ENCODE data around the gene WIPF2.
"Not testable (repeated sequence)": the region's sequence is repeated elsewhere in the genome, so short reads cannot be mapped to it uniquely, and the experiment has no call there.

Gene WIPF2

DNA sequence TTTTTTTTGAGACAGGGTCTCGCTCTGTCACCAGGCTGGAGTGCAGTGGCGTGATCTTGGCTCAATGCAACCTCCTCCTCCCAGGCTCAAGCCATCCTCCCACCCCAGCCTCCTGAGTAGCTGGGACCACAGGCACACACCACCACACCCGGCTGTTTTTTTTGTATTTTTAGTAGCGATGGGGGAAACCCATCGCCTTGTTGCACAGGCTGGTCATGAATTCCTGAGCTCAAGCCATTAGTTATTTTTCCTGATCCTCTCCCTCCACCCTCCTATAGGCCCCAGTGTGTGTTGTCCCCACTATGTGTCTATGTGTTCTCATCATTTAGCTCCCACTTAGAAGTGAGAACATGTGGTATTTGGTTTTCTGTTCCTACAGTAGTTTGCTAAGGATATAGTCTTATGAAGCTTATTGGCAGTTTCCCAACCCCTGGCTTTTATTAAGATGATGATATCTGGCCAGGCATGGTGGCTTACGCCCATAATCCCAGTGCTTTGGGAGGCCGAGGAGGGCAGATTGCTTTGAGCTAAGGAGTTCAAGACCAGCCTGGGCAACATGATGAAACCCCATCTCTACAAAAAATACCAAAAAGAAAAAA is 80.2 kb downstream of the WIPF2 start:
- ATAC-seq = not testable (repeated sequence)

DNA sequence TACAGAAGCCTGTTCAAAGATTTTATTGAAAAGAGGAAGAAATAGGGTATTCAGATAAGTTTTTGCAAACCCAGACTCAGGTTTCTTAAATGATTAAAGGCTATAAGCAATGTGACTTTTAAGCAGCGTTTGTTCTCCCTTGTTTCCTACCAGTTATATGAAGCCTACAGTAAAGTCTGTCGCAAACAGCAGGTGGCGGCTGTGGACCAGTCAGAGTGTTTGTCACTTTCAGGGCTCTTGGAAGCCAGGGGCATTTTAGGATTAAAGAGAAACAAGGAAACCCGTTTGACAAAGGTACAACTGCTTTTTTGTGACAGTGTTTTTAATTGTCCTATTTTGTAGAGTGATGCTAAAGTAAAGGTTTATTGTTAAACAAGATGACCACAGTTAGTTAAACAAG is 82.2 kb downstream of the WIPF2 start:
- no peak for ATAC-seq

- peak; percentile 56 to 69 for ATAC-seq
Measured at GRCh38 chr17:40303009-40303657, 84.0 kb downstream of the WIPF2 start.

- no peak for ATAC-seq
Measured at GRCh38 chr17:40303708-40304551, 84.8 kb downstream of the WIPF2 start.

DNA sequence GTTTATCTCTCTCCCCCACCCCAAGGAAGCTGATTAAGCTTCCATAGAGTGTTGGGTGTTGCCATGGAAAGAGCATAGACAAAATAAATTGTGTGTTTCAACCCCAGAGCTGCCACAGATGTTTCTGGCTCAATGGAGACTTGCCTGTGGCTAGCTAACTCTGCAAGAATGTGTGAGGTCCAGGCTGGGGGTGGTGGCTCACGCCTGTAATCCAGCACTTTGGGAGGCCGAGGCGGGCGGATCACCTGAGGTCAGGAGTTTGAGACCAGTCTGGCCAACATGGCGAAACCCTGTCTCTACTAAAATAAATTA is 85.4 kb downstream of the WIPF2 start:
- not testable (repeated sequence) for ATAC-seq

DNA sequence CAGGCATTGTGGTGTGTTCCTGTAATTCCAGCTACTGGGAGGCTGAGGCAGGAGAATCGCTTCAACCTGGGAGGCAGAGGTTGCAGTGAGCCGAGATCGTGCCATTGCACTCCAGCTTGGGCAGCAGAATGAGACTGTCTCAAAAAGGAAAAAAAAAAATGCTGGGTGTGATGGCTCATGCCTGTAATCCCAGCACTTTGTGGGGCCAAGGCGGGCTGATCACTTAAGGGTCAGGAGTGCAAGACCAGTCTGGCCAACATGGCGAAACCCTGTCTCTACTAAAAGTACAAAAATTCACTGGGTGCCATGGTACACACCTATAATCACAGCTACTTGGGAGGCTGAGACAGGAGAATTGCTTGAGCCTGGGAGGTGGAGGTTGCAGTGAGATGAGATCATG is 85.8 kb downstream of the WIPF2 start:
- not testable (repeated sequence) for ATAC-seq

GRCh38 chr17:40306395-40306794 is 87.3 kb downstream of the WIPF2 start:
- ATAC-seq = no peak

GRCh38 chr17:40307001-40307730 is 88.1 kb downstream of the WIPF2 start:
- no peak for ATAC-seq

- ATAC-seq = no peak
Measured at GRCh38 chr17:40307740-40308239, 88.7 kb downstream of the WIPF2 start.

- ATAC-seq = peak in 1 of 2 donors; percentile 27
Measured at GRCh38 chr17:40309031-40309948, 90.2 kb downstream of the WIPF2 start, which contains the start of gene RARA. TSS of gene RARA (plus strand) at chr17:40309180. CDS start at chr17:40331219, 22,039 bp downstream.

DNA sequence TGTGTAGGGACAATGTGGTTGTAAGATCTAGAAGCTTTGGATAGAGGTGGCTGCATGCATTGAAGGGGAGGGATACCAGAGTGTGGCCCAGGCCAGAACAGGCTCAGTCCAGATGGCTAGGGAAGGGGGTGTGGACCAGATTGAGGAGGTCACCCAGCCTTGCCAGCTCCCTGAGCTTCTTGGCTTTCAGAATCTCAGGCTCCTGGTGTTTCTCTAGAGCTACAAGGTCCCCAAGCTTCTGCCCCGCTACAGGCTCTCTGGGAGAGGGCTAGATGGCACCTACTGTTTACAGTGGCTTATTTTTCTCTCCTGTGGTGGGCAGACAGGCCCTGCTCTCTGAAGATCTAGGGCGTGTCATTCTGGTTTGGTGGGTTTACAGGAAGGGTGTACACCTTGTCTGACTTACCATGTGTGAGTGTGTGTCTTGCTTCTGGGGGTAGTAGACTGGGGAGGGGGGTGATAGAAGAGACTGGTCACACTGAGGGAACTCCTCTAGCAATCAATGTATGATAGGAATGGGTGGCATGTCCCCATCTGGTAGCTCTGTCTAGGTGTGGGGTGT is 90.9 kb downstream of the WIPF2 start:
- no peak for ATAC-seq

- ATAC-seq = no peak
Measured at GRCh38 chr17:40310882-40311391, 91.8 kb downstream of the WIPF2 start.

DNA sequence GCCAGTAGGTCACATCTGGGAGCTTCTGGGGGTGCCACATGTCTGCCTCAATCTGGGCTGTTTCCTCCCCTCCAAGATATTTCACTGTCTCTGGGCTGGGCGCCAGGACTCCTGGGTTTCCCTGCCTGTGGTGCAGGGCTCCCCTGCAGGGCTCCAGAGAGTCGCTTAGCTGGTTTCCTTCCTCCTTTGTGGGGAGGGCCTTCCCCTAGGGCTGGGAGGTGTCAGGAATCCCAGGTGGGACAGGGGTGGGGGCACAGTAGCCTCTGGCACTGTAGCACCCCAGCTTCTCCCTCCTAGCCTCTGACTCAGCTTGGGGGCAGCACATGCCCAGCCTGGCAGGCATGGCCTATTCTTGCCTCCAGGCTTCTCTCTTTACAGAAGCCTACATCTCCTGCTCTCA is 92.5 kb downstream of the WIPF2 start:
- ATAC-seq = no peak

DNA sequence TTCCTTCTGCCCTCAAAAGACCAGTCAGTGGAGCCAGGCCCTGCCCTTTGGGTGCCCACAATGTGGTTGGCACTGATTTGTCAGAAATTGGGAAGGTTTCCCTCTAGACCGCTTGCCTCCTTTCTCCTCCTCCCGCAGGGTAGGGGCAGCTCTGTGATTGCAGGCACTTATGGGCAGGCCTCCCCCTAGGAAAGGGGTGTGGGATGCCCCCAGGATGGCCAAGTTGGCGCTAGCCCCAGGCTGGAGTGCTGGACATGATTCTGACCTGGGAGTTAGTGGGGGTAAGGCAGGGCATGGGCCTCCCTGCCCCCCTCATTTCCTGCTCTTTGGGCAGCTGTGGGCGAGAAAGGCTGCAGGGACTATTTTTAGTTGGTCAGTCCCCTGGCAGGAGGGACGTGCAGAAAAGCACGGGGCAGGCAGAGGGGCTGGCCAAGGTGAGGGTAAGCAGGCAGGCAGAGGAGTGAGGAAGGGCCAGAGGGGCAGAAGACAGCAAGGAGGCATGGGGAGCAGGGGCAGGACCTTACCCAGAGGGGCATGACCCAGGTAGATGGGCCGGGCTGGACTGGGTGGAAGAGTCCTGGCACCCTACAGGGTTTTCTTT is 93.1 kb downstream of the WIPF2 start:
- ATAC-seq = no peak

- ATAC-seq = no peak
Measured at GRCh38 chr17:40312893-40313667, 94.0 kb downstream of the WIPF2 start.

DNA sequence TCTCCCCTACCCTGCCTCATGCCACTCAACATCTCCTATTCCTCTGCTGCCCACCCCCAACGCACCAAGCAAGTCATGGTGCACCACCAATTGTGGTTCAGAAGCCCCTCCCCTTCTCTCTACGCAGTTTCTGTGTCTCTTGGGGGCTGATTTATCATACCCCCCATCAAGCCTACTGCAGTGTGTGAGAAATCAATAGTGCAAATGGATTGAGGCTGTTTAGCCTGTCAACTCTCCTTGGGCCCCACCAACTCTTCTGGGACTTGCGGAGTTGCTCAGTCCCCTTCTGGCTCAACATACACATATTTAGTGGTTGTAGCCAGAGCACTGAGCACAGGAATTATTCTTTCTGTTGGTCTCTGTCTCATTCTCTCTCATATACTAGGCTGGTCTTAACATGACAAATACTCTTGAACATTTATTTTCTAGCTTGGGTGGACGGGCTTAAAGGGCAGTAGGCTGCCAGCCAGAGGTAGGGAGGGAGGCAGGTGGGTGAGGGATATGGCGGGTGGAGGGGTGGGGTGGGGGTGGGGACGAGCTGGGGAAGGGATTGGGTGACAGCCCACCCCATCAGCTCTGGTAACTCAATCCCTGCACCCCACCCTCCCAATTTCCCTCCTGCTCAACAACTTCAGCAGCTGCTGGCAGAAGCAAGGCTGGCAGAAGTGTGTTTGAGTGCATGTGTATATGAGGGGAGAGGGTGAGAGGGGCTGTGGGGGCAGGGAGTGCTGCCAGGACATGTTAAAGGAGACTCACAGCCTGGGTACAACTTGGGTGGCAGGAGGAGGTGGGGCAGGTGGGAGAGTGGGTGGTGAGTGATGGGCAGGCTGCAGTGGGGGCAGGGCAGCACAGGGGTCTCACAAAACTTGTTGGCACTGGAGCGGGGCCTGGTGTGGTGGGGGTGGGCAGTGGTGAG is 94.8 kb downstream of the WIPF2 start:
- no peak for ATAC-seq

DNA sequence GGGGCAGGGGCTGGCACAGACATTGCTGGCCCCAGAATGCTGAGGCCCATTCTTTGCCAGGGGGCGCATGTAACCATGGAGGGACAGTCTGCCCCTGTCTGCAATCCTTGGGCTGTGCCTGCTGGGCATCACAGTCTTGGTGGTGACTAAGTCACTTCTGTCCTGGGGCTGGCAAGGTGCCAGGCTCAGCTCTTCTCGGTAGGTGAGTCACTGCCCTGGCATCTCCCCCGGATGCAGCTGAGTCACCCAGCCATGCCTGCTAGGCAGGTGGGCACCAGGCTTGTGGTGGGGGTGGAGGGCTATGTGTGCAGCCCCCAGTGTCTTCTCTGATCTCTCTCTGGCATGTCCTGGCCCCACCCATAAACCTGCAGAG is 95.5 kb downstream of the WIPF2 start:
- ATAC-seq = peak; percentile 45 to 65

- ATAC-seq = no peak
Measured at GRCh38 chr17:40315206-40315605, 96.1 kb downstream of the WIPF2 start.
